NCI-H1048 (cell line): ENCODE data around the gene CATSPERZ.

Experiments
- DNase-seq: peaks from one replicate; lab custom pipeline; 2025; lab: John Stamatoyannopoulos, UW

CATSPERZ gene

DNA sequence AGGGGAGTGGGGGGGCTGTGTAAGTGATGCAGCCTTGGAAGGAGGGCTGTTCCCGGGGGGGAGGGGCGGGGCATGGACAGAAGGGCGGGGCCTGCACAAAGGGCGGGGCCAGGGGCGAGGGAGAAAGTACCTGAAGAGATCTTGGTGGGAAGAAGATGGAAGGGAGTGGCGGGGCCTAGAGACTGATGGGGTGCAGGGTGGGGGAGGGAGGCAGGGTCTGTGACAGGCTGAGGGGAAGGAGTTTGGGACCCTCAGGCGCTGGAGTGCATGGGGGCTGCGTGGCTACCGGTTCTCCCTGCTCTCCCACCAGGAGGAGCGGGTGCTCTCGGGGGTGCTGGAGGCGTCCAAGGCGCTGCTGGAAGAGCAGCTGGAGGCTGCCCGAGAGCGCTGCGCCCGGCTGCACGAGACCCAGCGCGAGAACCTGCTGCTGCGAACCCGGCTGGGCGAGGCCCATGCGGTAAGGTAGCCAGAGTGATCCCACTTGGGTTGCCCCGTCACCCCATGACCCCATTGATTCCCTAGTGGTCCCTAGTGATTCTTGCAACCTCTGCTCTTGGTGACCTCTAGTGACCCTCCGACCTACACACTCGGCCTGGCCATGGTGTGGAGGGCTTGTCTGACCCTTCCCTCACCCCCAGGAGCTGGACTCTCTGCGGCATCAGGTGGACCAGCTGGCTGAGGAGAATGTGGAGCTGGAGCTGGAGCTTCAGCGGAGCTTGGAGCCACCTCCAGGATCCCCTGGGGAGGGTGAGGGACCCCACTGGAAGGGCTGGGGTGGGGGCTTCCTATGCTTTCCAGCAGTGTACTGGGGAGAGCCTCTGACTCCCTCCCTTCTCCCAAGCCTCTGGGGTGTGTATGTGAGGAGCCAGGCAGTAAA is 42.9 kb downstream of the CATSPERZ start:
- no peak for DNase-seq

DNA sequence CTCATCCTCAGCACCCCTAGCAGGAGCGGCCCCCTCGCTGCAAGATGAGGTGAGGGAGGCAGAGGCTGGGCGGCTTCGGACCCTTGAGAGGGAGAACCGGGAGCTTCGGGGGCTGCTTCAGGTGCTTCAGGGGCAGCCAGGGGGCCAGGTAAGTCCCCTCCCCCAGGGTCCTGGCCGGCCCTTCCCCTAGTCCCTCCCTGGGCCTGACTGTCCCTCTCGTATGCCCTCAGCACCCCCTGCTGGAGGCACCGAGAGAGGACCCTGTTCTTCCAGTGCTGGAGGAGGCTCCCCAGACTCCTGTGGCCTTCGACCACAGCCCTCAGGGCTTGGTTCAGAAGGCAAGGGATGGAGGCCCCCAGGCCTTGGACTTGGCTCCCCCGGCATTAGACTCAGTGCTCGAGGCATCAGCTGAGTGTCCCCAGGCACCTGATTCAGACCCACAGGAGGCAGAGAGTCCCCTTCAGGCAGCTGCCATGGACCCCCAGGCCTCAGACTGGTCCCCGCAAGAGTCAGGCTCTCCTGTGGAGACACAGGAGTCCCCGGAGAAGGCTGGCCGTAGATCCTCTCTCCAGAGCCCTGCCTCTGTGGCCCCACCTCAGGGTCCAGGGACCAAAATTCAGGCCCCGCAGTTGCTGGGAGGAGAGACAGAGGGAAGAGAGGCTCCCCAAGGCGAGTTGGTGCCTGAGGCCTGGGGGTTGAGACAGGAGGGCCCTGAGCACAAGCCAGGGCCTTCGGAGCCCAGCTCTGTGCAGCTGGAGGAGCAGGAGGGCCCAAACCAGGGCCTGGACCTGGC is 43.8 kb downstream of the CATSPERZ start:
- no peak for DNase-seq

DNA sequence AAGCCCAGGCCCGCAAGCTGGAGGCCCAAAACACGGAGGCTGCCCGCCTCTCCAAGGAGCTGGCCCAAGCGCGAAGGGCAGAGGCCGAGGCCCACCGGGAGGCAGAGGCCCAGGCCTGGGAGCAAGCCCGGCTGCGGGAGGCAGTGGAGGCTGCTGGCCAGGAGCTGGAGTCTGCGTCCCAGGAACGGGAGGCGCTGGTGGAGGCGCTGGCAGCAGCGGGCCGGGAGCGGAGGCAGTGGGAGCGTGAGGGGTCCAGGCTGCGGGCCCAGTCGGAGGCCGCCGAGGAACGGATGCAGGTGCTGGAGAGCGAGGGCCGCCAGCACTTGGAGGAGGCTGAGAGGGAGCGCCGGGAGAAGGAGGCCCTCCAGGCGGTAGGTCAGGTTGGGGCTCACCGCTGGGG is 44.6 kb downstream of the CATSPERZ start:
- no peak for DNase-seq

DNA sequence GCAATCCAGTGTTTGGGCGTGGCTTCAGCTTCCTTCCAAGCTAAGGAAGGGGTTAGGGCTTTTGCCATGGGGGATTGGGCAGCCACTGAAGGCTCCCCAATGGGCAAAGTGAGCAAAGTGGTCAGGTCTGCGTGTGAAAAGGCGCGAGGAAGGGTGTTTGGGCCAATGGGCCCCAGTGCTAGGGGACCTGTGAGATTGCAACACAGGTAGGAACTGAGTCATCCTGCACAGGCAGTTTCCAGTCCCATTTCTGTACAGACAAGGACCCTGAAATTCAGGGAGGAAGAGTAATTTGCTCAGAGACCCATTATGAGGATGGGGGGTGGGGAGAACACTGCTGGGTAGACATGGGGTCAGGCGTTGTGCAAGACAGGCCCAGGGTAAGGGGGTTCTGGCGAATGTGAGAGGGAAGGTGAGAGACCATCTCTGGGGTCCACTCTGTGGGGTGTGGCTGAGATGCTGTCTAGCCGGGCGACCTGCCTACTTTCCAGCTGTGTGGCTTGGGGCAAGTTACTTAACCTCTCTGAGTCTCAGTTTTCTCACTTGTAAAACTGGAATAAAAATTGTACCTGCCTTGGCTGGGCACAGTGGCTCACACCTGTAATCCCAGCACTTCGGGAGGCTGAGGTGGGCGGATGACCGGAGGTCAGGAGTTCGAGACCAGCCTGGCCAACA is 47.2 kb downstream of the CATSPERZ start:
- no peak for DNase-seq

DNA sequence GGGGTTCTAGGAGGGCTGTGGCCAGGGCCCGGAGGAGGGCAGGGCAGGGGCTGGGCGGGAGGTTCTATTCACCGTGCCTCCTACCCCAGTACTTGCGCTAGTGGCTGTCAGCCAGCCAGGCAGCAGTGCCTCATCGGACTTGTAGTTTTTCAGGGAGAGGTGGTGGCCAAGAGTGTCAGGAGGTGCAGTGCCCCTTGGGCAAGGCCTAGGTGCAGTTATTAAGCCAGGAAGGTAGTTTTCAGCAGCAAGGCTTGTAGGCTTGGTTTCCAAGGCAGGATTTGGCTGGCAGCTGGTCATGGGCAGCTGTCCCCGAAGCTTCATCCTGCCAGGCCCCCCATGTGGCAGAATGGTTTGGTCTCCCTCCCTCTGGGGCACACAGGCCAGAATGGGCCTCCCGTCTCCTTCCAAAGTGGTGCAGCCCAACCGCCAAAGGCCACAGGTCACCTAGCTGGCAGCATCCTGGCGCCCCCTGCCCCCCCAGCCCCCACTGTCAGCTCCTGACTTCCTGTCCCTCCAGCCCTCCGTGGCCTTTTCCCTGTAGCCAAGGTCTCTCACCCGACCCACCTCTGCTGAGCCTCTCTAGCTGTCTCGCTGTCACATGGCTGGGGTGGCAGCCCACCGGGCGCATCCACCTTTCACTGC is 48.3 kb downstream of the CATSPERZ start:
- DNase-seq = no peak

DNA sequence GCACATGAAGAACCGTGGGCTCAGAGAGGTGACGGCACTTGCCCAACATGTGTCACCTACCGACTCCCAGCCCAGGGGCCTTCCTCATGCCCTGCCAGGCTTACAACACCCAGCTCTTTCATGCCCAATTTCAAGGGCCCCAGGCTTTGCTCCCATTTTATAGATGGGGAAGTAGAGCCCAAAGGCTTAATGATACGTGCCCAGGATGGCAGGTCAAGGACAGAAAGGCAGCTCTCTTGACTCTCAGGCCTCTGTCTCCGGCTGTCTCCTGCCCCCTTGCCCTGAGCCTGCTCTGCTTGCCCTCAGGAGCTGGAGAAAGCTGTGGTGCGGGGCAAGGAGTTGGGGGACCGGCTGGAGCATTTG is 48.8 kb downstream of the CATSPERZ start:
- DNase-seq = no peak

DNA sequence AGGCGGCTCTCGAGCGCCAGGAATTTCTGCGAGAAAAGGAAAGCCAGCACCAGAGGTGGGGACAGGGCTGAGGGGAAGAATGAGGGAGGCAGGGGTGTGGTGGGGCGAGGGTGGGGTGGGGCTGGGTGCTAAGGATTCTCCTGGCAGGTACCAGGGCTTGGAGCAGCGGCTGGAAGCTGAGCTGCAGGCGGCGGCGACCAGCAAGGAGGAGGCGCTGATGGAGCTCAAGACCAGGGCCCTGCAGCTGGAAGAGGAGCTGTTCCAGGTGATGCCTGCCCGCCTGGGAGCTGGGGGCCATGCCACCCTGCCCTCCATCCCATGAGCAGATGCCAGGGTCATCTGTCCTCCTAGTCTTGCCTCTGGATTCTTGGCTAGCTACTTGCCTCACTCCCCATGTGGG is 49.2 kb downstream of the CATSPERZ start:
- DNase-seq = no peak

DNA sequence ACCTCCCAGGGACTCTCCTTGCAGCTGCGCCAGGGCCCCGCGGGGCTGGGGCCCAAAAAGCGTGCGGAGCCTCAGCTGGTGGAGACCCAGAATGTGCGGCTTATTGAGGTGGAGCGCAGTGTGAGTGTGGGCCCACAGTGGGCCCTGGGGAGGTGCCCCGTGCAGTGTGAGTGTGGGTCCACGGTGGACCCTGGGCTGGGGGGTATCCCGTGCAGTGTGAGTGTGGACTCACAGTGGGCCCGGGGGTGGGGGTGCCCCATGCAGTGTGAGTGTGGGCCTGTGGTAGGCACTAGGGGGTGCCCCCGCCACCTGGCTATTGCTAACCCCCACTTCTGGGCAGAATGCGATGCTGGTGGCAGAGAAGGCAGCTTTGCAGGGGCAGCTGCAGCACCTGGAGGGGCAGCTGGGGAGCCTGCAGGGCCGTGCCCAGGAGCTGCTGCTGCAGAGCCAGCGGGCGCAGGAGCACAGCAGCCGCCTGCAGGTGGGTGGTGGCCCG is 51.0 kb downstream of the CATSPERZ start:
- DNase-seq = no peak

DNA sequence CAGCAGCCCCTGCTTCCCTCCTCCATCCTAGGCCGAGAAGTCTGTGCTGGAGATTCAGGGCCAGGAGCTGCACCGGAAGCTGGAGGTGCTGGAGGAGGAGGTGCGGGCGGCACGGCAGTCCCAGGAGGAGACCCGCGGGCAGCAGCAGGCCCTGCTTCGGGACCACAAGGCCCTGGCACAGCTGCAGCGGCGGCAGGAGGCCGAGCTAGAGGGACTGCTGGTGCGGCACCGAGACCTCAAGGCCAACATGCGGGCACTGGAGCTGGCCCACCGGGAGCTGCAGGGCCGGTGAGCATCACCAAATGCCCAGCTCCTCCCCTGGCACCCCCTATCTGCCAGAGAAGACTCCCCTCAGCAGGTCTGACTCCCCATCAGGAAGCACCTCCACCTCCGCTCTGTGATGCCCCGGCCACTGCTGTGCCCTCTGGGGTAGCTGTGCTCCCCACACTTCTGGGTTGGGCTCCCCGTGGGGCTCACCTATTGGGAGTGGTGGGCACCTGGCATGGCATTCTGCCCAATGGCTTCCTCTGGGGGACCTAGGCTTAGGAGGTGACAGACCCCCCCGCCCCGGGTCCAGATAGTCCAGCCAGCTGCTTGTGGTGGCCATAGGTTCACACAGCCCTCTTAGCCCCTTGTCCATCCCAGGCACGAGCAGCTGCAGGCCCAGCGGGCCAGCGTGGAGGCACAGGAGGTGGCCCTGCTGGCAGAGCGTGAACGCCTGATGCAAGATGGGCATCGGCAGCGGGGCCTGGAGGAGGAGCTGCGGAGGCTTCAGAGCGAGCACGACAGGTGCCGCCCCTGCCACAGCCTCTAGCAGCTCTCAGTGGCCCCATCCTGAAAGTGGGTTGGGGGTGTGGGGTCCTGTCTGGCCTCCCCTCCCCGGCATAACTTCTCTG is 52.2 kb downstream of the CATSPERZ start:
- no peak for DNase-seq

DNA sequence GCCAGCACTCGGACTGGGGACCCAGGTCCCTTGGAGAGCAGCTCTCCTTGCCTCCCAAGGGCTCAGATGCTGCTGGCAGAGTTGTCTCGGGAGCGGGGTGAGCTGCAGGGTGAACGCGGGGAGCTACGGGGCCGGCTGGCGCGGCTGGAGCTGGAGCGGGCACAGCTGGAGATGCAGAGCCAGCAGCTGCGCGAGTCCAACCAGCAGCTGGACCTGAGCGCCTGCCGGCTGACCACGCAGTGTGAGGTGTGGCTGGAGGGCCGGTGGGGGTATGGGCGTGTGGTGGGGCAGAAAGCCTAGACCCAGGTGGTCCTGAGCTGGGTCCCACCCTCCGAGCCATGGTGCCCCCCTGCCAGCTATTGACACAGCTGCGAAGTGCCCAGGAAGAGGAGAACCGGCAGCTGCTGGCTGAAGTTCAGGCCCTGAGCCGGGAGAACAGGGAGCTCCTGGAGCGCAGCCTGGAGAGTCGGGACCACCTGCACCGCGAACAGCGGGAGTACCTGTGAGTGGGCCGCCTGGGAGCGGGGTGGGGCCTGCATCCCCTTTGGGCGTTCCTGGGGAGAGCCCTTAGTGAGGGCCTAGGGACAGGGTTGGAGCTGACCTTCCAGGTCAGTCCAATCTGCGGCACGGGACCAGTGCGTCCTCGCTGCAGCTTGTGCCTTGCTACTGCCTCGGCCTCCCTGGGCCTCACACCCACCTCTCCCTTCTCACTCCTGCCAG is 53.0 kb downstream of the CATSPERZ start:
- DNase-seq = no peak

DNA sequence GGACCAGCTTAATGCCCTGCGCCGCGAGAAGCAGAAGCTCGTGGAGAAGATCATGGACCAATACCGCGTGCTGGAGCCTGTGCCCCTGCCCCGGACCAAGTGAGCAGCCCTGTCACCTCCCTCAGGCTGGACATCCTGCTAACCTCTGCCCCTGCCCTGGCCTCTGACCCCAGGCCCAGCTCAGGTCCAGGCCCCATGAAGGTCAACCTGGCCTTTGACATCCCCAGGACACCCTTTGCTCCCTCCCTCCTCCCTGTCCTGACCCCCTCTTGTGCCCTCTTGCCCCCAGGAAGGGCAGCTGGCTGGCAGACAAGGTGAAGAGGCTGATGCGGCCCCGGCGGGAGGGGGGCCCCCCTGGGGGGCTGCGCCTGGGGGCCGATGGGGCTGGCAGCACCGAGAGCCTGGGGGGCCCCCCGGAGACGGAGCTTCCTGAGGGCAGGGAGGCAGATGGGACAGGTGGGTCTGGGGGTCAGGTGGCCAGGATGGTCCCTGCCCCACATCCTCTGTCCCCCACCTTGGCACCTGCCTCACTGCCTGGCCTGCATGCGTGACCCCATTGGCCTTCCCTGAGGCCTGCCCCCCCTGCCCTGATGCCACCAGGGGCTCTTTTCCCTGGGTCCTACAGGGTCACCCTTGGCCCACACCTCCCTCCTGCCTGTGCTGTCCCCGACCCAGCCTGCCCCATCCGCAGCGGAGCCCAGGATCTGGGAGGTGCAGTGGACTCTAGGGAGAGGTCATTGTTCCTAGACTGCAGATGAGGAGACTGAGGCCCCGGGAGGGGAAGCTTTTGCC is 53.8 kb downstream of the CATSPERZ start:
- no peak for DNase-seq
